HL-60 (cell line): Measurements from ENCODE around the gene CAMK2N1.

Source experiments
- DNase-seq, 2 experiments: peaks; one replicate each; pipeline ENCODE4 v3.0.0-alpha.2; 2010 to 2020; ENCODE audit warnings: low read depth in 1 of 2, low spot score in 1 of 2
- H3K27ac ChIP-seq: fragments of 250-450 bp; sonication (Bioruptor Pico); replicated peaks from 2 replicates; pipeline ENCODE4 v1.5.1; 2020; ENCODE audit warnings: mild to moderate bottlenecking, moderate library complexity
- H3K27me3 ChIP-seq: fragments of 250-450 bp; sonication (Bioruptor Pico); 2 replicates; pipeline ENCODE4 v1.5.1; 2021; ENCODE audit warnings: mild to moderate bottlenecking, moderate library complexity; ENCODE audit not compliant: insufficient read depth, poor library complexity, severe bottlenecking
- H3K4me3 ChIP-seq: replicated peaks from 2 replicates; pipeline ENCODE4 v1.5.1; 2011; ENCODE audit warnings: mild to moderate bottlenecking, control low read depth, low read length; ENCODE audit not compliant: insufficient read depth
- CTCF ChIP-seq: IDR thresholded peaks from one replicate; pipeline ENCODE4 v1.5.1; 2011; ENCODE audit warnings: low read length, control low read depth, inconsistent platforms; ENCODE audit not compliant: insufficient read depth
- GABPA ChIP-seq: IDR thresholded peaks from 2 replicates; pipeline ENCODE4 v1.6.1; 2012; ENCODE audit warnings: low read depth
- POLR2AphosphoS5 ChIP-seq: IDR thresholded peaks from 2 replicates; pipeline ENCODE4 v1.6.1; 2012; ENCODE audit warnings: low read depth
- REST ChIP-seq: IDR thresholded peaks from 2 replicates; pipeline ENCODE4 v1.6.1; 2012; ENCODE audit warnings: low read depth; ENCODE audit not compliant: insufficient replicate concordance
- SPI1 ChIP-seq: IDR thresholded peaks from 2 replicates; pipeline ENCODE4 v1.6.1; 2012; ENCODE audit warnings: low read depth, mild to moderate bottlenecking, borderline replicate concordance

CAMK2N1 gene

GRCh38 chr1:20445956-20446355 lies 40.1 kb downstream of the CAMK2N1 start:
- no peak overlapping the region for H3K27ac ChIP-seq
- peaks cover 2% of the 10 kb centered on the region for H3K27me3 ChIP-seq
- no peak overlapping the region for H3K4me3 ChIP-seq
- TF ChIP-seq POLR2AphosphoS5: no peak
- no peak for TF ChIP-seq SPI1
- no peak for TF ChIP-seq REST
- TF ChIP-seq GABPA: no peak
- TF ChIP-seq CTCF: no peak
- DNase-seq: no peak

GRCh38 chr1:20443703-20444586 lies 42.1 kb downstream of the CAMK2N1 start:
- no peak overlapping the region for H3K4me3 ChIP-seq
- DNase-seq: no peak
- TF ChIP-seq REST: no peak
- TF ChIP-seq SPI1: no peak
- no peak for TF ChIP-seq POLR2AphosphoS5
- TF ChIP-seq GABPA: no peak
- no peak for TF ChIP-seq CTCF
- no peak overlapping the region for H3K27ac ChIP-seq
- H3K27me3 ChIP-seq: no peaks in the 10 kb centered on the region

DNA sequence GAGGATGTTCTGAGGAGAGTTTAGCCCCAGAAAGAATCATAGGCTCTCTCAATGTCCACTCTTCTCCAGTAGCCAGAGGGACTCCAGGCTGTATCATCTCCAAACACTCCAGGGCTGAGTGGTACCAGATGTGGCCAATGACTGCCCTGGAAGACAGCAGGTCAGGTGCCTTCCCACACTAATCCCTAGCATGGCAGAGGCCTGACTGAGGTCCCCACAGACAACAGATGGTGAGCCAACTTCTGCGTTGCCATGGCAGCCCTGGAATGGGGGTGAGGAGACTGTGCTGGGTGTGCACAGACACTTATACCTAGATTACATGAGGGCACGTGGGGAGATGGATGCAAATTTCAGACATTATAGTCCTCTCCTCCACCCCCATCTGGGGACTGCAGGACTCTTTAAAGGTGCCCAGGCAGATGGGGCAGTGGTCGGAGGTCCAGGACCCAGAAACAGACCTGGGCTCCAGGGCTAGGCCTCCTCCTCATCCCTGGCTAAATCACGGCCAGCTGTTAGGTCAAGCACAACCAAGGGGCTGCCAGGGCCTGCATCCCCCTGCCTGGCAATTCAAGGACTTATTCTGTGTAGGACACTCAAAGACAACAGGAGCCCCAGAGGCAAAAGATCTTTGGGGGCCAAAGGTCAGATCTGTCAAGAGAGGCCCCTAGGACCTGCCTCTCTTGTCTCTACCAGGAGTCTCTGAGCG lies 42.9 kb downstream of the CAMK2N1 start:
- Histone ChIP-seq H3K27me3 (no peaks in the 10 kb centered on the region), H3K4me3 (no peak overlapping the region), H3K27ac (no peak overlapping the region)
- DNase-seq: no peak
- TF ChIP-seq CTCF (no peak), REST (no peak)
